Fibroblast of lung (primary cell): Measurements from ENCODE around the gene FADS2. TPM values are rescaled to one million over a fixed set of nuclear protein-coding genes. Genes with fewer than 3 reads are reported as not detected.

Experiments
- DNase-seq, 2 donors: peaks; one replicate each; pipeline versions ENCODE4 v3.0.0 to v3.0.0-alpha.2; 2010; ENCODE audit warnings: low read depth in 2 of 2
- H2AFZ ChIP-seq: 2 replicates; pipeline ENCODE4 v1.5.1; 2012; ENCODE audit warnings: low read length, control low read depth, inconsistent platforms
- H3K27ac ChIP-seq: 2 replicates; pipeline ENCODE4 v1.5.1; 2011; ENCODE audit warnings: low read length, control low read depth; ENCODE audit not compliant: insufficient read depth
- H3K27me3 ChIP-seq: 2 replicates; pipeline ENCODE4 v1.5.1; 2011; ENCODE audit warnings: mild to moderate bottlenecking, low read length; ENCODE audit not compliant: control insufficient read depth, insufficient read depth
- H3K36me3 ChIP-seq: 2 replicates; pipeline ENCODE4 v1.5.1; 2011; ENCODE audit warnings: low read length; ENCODE audit not compliant: control insufficient read depth, insufficient read depth
- H3K4me1 ChIP-seq: 2 replicates; pipeline ENCODE4 v1.5.1; 2011; ENCODE audit warnings: low read length; ENCODE audit not compliant: control insufficient read depth, insufficient read depth; ENCODE audit errors: extremely low read depth
- H3K4me2 ChIP-seq: 2 replicates; pipeline ENCODE4 v1.5.1; 2011; ENCODE audit warnings: low read length, control low read depth; ENCODE audit not compliant: insufficient read depth; ENCODE audit errors: extremely low read depth
- H3K4me3 ChIP-seq, 4 experiments: fragments of 200-600 bp in 1 of 4; sonication (generic) in 1 of 4; replicated peaks in 1 of 4; 2 replicates each; pipeline ENCODE4 v1.5.1; 2011 to 2016; ENCODE audit warnings: low read length in 4 of 4, low read depth in 3 of 4, mild to moderate bottlenecking in 3 of 4, control low read depth in 2 of 4, inconsistent platforms in 1 of 4, mixed read lengths in 1 of 4; ENCODE audit not compliant: insufficient read depth in 1 of 4; ENCODE audit errors: control extremely low read depth in 1 of 4
- H3K79me2 ChIP-seq: 2 replicates; pipeline ENCODE4 v1.5.1; 2012; ENCODE audit warnings: mild to moderate bottlenecking, low read length, inconsistent platforms; ENCODE audit not compliant: control insufficient read depth, insufficient read depth
- H3K9ac ChIP-seq: 2 replicates; pipeline ENCODE4 v1.5.1; 2011; ENCODE audit warnings: mild to moderate bottlenecking, low read length, control low read depth; ENCODE audit not compliant: insufficient read depth
- H3K9me3 ChIP-seq: 2 replicates; pipeline ENCODE4 v1.5.1; 2012; ENCODE audit warnings: low read depth, low read length; ENCODE audit not compliant: control insufficient read depth, insufficient read depth
- H4K20me1 ChIP-seq: 2 replicates; pipeline ENCODE4 v1.5.1; 2011; ENCODE audit warnings: low read length; ENCODE audit not compliant: control insufficient read depth, insufficient read depth; ENCODE audit errors: extremely low read depth
- EZH2 ChIP-seq: IDR thresholded peaks from 2 replicates; pipeline ENCODE4 v1.5.1; 2012; ENCODE audit warnings: low read length, control low read depth, mild to moderate bottlenecking; ENCODE audit errors: missing control alignments
- polyA plus RNA-seq, 2 donors: library from polyadenylated mRNA; depleted of rRNA in 1 of 2; stranded (reverse) in 1 of 2; unstranded in 1 of 2; fragments of >200 nt; gene quantifications; 2 replicates each; pipeline ENCODE4 v1.2.1, GENCODE V29; 2011 to 2012; ENCODE audit warnings: missing spikeins in 1 of 2
- total RNA-seq: library from RNA; depleted of rRNA; stranded (reverse); fragments of >200 nt; gene quantifications from 2 replicates; pipeline ENCODE4 v1.2.1, GENCODE V29; 2014
- TF ChIP-seq, protein P1 (sequence below), 2 donors: IDR thresholded peaks in 1 of 2; conservative IDR thresholded peaks in 1 of 2; 1 replicate in 1 of 2; 2 replicates in 1 of 2; pipeline ENCODE4 v1.5.1; 2011 to 2012; ENCODE audit warnings: low read length in 2 of 2, control low read depth in 1 of 2, inconsistent platforms in 1 of 2, low read depth in 1 of 2, mild to moderate bottlenecking in 1 of 2

Gene FADS2
- total and polyA plus RNA-seq, 2 donors (not counting 1 experiment from before 2014, with no cell fraction given): 418 to 932 TPM

DNA sequence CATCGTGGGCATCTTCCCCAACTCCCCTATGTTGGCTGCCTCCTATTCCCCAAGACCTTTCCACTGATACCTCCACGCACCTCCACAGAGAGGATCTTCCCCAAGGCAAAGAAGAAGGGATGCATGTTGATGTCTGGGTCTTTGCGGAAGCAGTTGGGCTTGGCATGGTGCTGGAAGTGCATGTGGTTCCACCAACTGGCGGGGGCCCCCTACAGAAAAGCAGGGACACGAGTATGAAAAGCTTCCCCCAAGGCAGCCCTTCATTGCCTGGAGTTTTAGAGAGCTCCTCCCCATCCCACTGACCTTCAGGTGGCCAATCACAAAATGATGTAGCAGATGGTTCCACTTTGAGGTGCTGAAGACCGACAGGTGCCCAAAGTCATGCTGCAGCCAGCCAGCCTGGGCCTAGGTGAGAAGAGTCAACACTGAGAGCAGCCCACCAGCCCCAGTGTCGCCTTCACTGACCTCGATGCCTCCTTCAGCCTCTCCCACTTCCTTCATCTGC, 17.4 kb upstream of the FADS2 start:
- H3K27ac ChIP-seq: no peak overlapping the region
- peaks cover 28% of the 10 kb centered on the region for H3K36me3 ChIP-seq
- no peak overlapping the region for H2AFZ ChIP-seq
- no peak overlapping the region for H3K9ac ChIP-seq
- no peaks in the 10 kb centered on the region for H3K9me3 ChIP-seq
- H3K4me2 ChIP-seq: no peak overlapping the region
- DNase-seq: no peak
- H3K79me2 ChIP-seq: peaks cover 9% of the 10 kb centered on the region
- H3K4me1 ChIP-seq: peaks cover 3% of the 10 kb centered on the region
- TF ChIP-seq EZH2: no peak
- TF ChIP-seq, protein P1, sequence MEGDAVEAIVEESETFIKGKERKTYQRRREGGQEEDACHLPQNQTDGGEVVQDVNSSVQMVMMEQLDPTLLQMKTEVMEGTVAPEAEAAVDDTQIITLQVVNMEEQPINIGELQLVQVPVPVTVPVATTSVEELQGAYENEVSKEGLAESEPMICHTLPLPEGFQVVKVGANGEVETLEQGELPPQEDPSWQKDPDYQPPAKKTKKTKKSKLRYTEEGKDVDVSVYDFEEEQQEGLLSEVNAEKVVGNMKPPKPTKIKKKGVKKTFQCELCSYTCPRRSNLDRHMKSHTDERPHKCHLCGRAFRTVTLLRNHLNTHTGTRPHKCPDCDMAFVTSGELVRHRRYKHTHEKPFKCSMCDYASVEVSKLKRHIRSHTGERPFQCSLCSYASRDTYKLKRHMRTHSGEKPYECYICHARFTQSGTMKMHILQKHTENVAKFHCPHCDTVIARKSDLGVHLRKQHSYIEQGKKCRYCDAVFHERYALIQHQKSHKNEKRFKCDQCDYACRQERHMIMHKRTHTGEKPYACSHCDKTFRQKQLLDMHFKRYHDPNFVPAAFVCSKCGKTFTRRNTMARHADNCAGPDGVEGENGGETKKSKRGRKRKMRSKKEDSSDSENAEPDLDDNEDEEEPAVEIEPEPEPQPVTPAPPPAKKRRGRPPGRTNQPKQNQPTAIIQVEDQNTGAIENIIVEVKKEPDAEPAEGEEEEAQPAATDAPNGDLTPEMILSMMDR (conservative IDR thresholded peaks at IDR 0.05 in 1 of 2, IDR thresholded peaks at IDR 0.05 in 1 of 2; ENCODE audit: low read depth in 1 of 2, low read length in 2 of 2): no peak
- no peak overlapping the region for H3K4me3 ChIP-seq
- no peaks in the 10 kb centered on the region for H3K27me3 ChIP-seq
- H4K20me1 ChIP-seq: no peaks in the 10 kb centered on the region

DNA sequence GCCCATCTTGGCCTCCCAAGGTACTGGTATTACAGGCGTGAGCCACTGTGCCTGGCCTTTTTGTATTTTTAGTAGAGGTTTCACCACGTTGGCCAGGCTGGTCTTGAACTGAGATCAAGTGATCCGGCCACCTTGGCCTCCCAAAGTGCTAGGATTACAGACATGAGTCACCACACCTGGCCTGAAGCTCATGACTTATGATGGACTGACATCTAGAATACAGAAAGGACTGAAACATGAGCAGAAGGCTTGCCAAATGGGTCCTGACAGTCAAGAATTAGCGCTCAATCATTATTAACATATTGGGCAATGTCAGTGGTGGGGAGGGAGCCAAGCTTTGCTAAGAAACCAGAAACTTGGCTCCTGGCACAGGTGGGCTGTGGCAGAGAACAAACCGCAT, 16.3 kb upstream of the FADS2 start:
- DNase-seq: no peak
- H3K4me2 ChIP-seq: no peak overlapping the region
- TF ChIP-seq EZH2: no peak
- TF ChIP-seq, protein P1 (conservative IDR thresholded peaks at IDR 0.05 in 1 of 2, IDR thresholded peaks at IDR 0.05 in 1 of 2; ENCODE audit: low read depth in 1 of 2, low read length in 2 of 2): no peak
- H3K36me3 ChIP-seq: peaks cover 24% of the 10 kb centered on the region
- H3K4me3 ChIP-seq: no peak overlapping the region
- no peak overlapping the region for H3K9ac ChIP-seq
- no peaks in the 10 kb centered on the region for H3K9me3 ChIP-seq
- no peak overlapping the region for H3K27ac ChIP-seq
- no peak overlapping the region for H2AFZ ChIP-seq
- peaks cover 3% of the 10 kb centered on the region for H3K4me1 ChIP-seq
- H3K27me3 ChIP-seq: no peaks in the 10 kb centered on the region
- H3K79me2 ChIP-seq: peaks cover 11% of the 10 kb centered on the region
- no peaks in the 10 kb centered on the region for H4K20me1 ChIP-seq

DNA sequence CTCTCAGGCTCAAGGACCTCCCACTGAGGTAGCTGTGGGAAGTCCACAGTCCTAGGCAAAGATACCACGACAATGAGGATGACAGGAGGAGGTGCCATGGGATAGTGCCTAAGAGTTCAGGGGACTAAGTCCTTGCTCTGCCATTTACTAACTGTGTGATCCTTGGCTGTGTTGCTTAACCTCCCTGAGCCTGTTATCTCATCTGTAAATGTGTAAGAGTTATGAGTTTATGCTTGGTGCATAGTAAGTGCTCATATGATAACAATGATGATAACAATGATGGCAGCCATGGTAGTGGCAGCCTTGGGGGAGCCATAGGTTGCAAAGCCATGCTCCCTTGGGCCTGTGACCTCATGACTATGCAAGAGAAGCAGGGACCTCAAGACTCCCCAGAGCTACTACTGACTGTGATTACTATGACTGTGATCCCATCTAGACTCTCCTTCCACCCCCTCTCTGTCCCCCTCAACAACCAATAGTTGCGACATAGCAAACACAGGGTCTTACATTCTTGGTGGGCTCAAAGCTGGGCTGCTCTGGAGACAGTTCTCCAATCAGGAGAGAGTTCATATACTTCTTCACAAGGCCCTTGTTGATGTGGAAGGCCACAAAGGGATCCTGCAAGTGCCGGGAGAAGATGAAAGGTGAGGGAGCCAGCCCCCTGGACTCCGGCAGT, 15.2 kb upstream of the FADS2 start:
- H3K4me3 ChIP-seq: no peak overlapping the region
- H2AFZ ChIP-seq: no peak overlapping the region
- peaks cover 11% of the 10 kb centered on the region for H3K79me2 ChIP-seq
- H3K36me3 ChIP-seq: peaks cover 24% of the 10 kb centered on the region
- no peaks in the 10 kb centered on the region for H4K20me1 ChIP-seq
- H3K27ac ChIP-seq: no peak overlapping the region
- H3K4me2 ChIP-seq: no peak overlapping the region
- no peaks in the 10 kb centered on the region for H3K9me3 ChIP-seq
- no peak for DNase-seq
- H3K4me1 ChIP-seq: peaks cover 3% of the 10 kb centered on the region
- H3K9ac ChIP-seq: no peak overlapping the region
- no peaks in the 10 kb centered on the region for H3K27me3 ChIP-seq
- no peak for TF ChIP-seq EZH2
- TF ChIP-seq, protein P1 (conservative IDR thresholded peaks at IDR 0.05 in 1 of 2, IDR thresholded peaks at IDR 0.05 in 1 of 2; ENCODE audit: low read depth in 1 of 2, low read length in 2 of 2): no peak
